Liver (tissue), 9 donors: Measurements from ENCODE around the gene ARHGAP10. TPM values are rescaled to one million over a fixed set of nuclear protein-coding genes. Genes with fewer than 3 reads are reported as not detected.

Experiments used
- DNase-seq: peaks from one replicate; pipeline ENCODE4 v3.0.0-alpha.2; 2017; ENCODE audit warnings: low spot score
- H3K27ac ChIP-seq, 2 donors: one replicate each; pipeline ENCODE4 v1.7.0; 2013; ENCODE audit warnings: inconsistent platforms in 2 of 2, low read length in 2 of 2, control low read depth in 1 of 2, low read depth in 1 of 2, mild to moderate bottlenecking in 1 of 2
- H3K27me3 ChIP-seq, 4 donors: one replicate each; pipeline versions ENCODE4 v1.6.1 to v1.7.0; 2013; ENCODE audit warnings: low read length in 3 of 4, inconsistent platforms in 1 of 4, mild to moderate bottlenecking in 1 of 4, moderate library complexity in 1 of 4; ENCODE audit not compliant: control insufficient read depth in 4 of 4, insufficient read depth in 4 of 4
- H3K36me3 ChIP-seq, 4 donors: one replicate each; pipeline versions ENCODE4 v1.6.1 to v1.7.0; 2013; ENCODE audit warnings: low read length in 3 of 4, mild to moderate bottlenecking in 3 of 4, low read depth in 1 of 4, moderate library complexity in 1 of 4; ENCODE audit not compliant: control insufficient read depth in 4 of 4, insufficient read depth in 3 of 4
- H3K4me1 ChIP-seq, 4 donors: one replicate each; pipeline versions ENCODE4 v1.6.1 to v1.7.0; 2013; ENCODE audit warnings: low read length in 3 of 4, mild to moderate bottlenecking in 3 of 4, moderate library complexity in 1 of 4; ENCODE audit not compliant: control insufficient read depth in 4 of 4, insufficient read depth in 4 of 4
- H3K4me3 ChIP-seq, 3 donors: one replicate each; pipeline versions ENCODE4 v1.6.1 to v1.7.0; 2013; ENCODE audit warnings: low read length in 3 of 3, control low read depth in 1 of 3, low read depth in 1 of 3, mild to moderate bottlenecking in 1 of 3
- H3K9ac ChIP-seq, 2 donors: one replicate each; pipeline ENCODE4 v1.7.0; 2013; ENCODE audit warnings: low read length in 2 of 2, mild to moderate bottlenecking in 2 of 2, moderate library complexity in 2 of 2, control low read depth in 1 of 2, low read depth in 1 of 2
- H3K9me3 ChIP-seq, 4 donors: one replicate each; pipeline versions ENCODE4 v1.6.1 to v1.7.0; 2013; ENCODE audit warnings: low read length in 3 of 4; ENCODE audit not compliant: control insufficient read depth in 4 of 4
- EGR1 ChIP-seq, 2 donors: IDR thresholded peaks; 2 replicates each; pipeline ENCODE4 v1.6.1; 2016 to 2018; ENCODE audit warnings: antibody characterized with exemption in 2 of 2, low read depth in 2 of 2
- FOXA1 ChIP-seq: IDR thresholded peaks from 2 replicates; pipeline ENCODE4 v1.6.1; 2016; ENCODE audit warnings: antibody characterized with exemption
- FOXA2 ChIP-seq: IDR thresholded peaks from 2 replicates; pipeline ENCODE4 v1.6.1; 2016; ENCODE audit warnings: antibody characterized with exemption
- GABPA ChIP-seq, 2 donors: IDR thresholded peaks in 1 of 2; conservative IDR thresholded peaks in 1 of 2; 2 replicates each; pipeline ENCODE4 v1.6.1; 2016; ENCODE audit warnings: antibody characterized with exemption in 2 of 2, mild to moderate bottlenecking in 1 of 2, moderate library complexity in 1 of 2
- HNF4A ChIP-seq, 2 donors: conservative IDR thresholded peaks; 2 replicates each; pipeline ENCODE4 v1.6.1; 2016; ENCODE audit warnings: antibody characterized with exemption in 2 of 2, mild to moderate bottlenecking in 2 of 2
- HNF4G ChIP-seq: IDR thresholded peaks from 2 replicates; pipeline ENCODE4 v1.6.1; 2016; ENCODE audit warnings: antibody characterized with exemption
- JUND ChIP-seq, 2 donors: IDR thresholded peaks; 2 replicates each; pipeline ENCODE4 v1.6.1; 2016; ENCODE audit warnings: antibody characterized with exemption in 2 of 2
- NR2F2 ChIP-seq: IDR thresholded peaks from 2 replicates; pipeline ENCODE4 v1.6.1; 2016; ENCODE audit warnings: antibody characterized with exemption
- RAD21 ChIP-seq, 2 donors: IDR thresholded peaks; 2 replicates each; pipeline ENCODE4 v1.6.1; 2016; ENCODE audit warnings: antibody characterized with exemption in 2 of 2, mild to moderate bottlenecking in 2 of 2
- RXRA ChIP-seq, 2 donors: IDR thresholded peaks; 2 replicates each; pipeline ENCODE4 v1.6.1; 2017 to 2018; ENCODE audit warnings: antibody characterized with exemption in 2 of 2, mild to moderate bottlenecking in 1 of 2
- SP1 ChIP-seq: IDR thresholded peaks from 2 replicates; pipeline ENCODE4 v1.6.1; 2018; ENCODE audit warnings: antibody characterized with exemption, mild to moderate bottlenecking
- TAF1 ChIP-seq: conservative IDR thresholded peaks from 2 replicates; pipeline ENCODE4 v1.6.1; 2016; ENCODE audit warnings: antibody characterized with exemption, mild to moderate bottlenecking
- YY1 ChIP-seq: IDR thresholded peaks from 2 replicates; pipeline ENCODE4 v1.6.1; 2016; ENCODE audit warnings: antibody characterized with exemption, mild to moderate bottlenecking
- WGBS: extraction: QIAGEN DNeasy Blood & Tissue Kit; methylation state at CpG from one replicate; pipeline ENCODE4 v1.1.7; 2013; 5-methylcytosine and 5-hydroxymethylcytosine counted together
- polyA plus RNA-seq, 2 donors: library from polyadenylated mRNA; stranded (reverse) in 1 of 2; unstranded in 1 of 2; fragments of 200-250 nt in 1 of 2; fragments of >200 nt in 1 of 2; fragmentation: Nextera tagmentation in 1 of 2; extraction: Ambion mirVana in 1 of 2; gene quantifications; one replicate each; pipeline versions ENCODE4 v1.2.1 to v1.2.3, GENCODE V29; 2013 to 2015
- total RNA-seq, 2 donors: library from RNA; depleted of rRNA; stranded (reverse); fragments of >200 nt; gene quantifications; one replicate each; pipeline ENCODE4 v1.2.3, GENCODE V29; 2014
- TF ChIP-seq, protein P1 (sequence below): IDR thresholded peaks from 2 replicates; pipeline ENCODE4 v1.6.1; 2016; ENCODE audit warnings: antibody characterized with exemption
- TF ChIP-seq, protein P2 (sequence below): IDR thresholded peaks from 2 replicates; pipeline ENCODE4 v1.6.1; 2016; ENCODE audit warnings: antibody characterized with exemption, mild to moderate bottlenecking
- TF ChIP-seq, protein P3 (sequence below): fragments of 150-350 bp; IDR thresholded peaks from 2 replicates; pipeline ENCODE4 v1.5.1; 2017; ENCODE audit warnings: improper control_type of control experiment, low read depth, low read length; ENCODE audit not compliant: missing input control
- TF ChIP-seq, protein P4 (sequence below): IDR thresholded peaks from 2 replicates; pipeline ENCODE4 v1.6.1; 2016; ENCODE audit warnings: antibody characterized with exemption
- TF ChIP-seq, protein P5 (sequence below): IDR thresholded peaks from 2 replicates; pipeline ENCODE4 v1.6.1; 2016; ENCODE audit warnings: antibody characterized with exemption
- donor health status: healthy.
- donor health status: healthy.
- donor health status: healthy.
- donor health status: healthy.
- donor health status: healthy.

The ARHGAP10 gene
- total and polyA plus RNA-seq, 4 donors = 1.5 to 13.0 (median 4.3) TPM

DNA sequence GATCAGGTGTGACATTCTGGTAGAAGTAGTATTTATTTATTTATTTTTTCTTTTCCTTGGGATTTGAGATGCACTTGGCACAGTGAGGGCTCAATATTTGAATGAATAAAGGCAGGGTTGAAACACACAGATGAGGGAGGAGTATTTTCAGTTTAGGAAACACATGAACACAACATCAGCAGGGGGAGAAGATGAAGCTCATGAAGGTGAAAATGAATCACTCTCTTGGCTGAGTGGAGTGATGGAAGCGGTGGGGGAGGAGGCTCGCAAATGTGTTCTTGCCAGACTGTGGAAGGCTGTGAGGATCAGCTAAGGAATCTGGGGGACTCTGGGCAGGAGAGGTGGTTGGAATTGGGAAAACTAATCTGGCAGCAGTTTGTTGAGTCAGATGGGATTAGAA is 55.3 kb downstream of the ARHGAP10 start (continued):
- TF ChIP-seq, protein P1, sequence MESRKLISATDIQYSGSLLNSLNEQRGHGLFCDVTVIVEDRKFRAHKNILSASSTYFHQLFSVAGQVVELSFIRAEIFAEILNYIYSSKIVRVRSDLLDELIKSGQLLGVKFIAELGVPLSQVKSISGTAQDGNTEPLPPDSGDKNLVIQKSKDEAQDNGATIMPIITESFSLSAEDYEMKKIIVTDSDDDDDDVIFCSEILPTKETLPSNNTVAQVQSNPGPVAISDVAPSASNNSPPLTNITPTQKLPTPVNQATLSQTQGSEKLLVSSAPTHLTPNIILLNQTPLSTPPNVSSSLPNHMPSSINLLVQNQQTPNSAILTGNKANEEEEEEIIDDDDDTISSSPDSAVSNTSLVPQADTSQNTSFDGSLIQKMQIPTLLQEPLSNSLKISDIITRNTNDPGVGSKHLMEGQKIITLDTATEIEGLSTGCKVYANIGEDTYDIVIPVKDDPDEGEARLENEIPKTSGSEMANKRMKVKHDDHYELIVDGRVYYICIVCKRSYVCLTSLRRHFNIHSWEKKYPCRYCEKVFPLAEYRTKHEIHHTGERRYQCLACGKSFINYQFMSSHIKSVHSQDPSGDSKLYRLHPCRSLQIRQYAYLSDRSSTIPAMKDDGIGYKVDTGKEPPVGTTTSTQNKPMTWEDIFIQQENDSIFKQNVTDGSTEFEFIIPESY = no peak
- no peak for TF ChIP-seq YY1

- TF ChIP-seq, protein P2, sequence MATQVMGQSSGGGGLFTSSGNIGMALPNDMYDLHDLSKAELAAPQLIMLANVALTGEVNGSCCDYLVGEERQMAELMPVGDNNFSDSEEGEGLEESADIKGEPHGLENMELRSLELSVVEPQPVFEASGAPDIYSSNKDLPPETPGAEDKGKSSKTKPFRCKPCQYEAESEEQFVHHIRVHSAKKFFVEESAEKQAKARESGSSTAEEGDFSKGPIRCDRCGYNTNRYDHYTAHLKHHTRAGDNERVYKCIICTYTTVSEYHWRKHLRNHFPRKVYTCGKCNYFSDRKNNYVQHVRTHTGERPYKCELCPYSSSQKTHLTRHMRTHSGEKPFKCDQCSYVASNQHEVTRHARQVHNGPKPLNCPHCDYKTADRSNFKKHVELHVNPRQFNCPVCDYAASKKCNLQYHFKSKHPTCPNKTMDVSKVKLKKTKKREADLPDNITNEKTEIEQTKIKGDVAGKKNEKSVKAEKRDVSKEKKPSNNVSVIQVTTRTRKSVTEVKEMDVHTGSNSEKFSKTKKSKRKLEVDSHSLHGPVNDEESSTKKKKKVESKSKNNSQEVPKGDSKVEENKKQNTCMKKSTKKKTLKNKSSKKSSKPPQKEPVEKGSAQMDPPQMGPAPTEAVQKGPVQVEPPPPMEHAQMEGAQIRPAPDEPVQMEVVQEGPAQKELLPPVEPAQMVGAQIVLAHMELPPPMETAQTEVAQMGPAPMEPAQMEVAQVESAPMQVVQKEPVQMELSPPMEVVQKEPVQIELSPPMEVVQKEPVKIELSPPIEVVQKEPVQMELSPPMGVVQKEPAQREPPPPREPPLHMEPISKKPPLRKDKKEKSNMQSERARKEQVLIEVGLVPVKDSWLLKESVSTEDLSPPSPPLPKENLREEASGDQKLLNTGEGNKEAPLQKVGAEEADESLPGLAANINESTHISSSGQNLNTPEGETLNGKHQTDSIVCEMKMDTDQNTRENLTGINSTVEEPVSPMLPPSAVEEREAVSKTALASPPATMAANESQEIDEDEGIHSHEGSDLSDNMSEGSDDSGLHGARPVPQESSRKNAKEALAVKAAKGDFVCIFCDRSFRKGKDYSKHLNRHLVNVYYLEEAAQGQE = no peak
- no peak for TF ChIP-seq HNF4G
- TF ChIP-seq EGR1 (IDR thresholded peaks at IDR 0.05; ENCODE audit: low read depth in 2 of 2) = no peak
- TF ChIP-seq GABPA (IDR thresholded peaks at IDR 0.05 in 1 of 2, conservative IDR thresholded peaks at IDR 0.05 in 1 of 2) = no peak
- TF ChIP-seq HNF4A (conservative IDR thresholded peaks at IDR 0.05) = no peak
- no peak for TF ChIP-seq RXRA (IDR thresholded peaks at IDR 0.05)
- Histone ChIP-seq H3K4me3 (no peak overlapping the region), H3K27ac (no peak overlapping the region), H3K9ac (no peak overlapping the region), H3K4me1 (no peaks in the 10 kb centered on the region), H3K36me3 (no peaks in the 10 kb centered on the region), H3K9me3 (no peaks in the 10 kb centered on the region), H3K27me3 (no peaks in the 10 kb centered on the region)
- DNase-seq = no peak
- WGBS = 72% methylated on average over 3 of the region's 3 CpGs
Observed at GRCh38 chr4:147788791-147789190, 56.9 kb downstream of the ARHGAP10 start.

GRCh38 chr4:147789596-147789995 is 57.7 kb downstream of the ARHGAP10 start:
- no peak overlapping the region for H3K27ac ChIP-seq
- H3K9me3 ChIP-seq = no peaks in the 10 kb centered on the region
- no peak overlapping the region for H3K9ac ChIP-seq
- H3K4me1 ChIP-seq = no peaks in the 10 kb centered on the region
- H3K4me3 ChIP-seq = no peak overlapping the region
- WGBS = 89% methylated on average over 2 of the region's 2 CpGs
- H3K36me3 ChIP-seq = no peaks in the 10 kb centered on the region
- no peaks in the 10 kb centered on the region for H3K27me3 ChIP-seq
- DNase-seq = no peak
- TF ChIP-seq RXRA (IDR thresholded peaks at IDR 0.05) (no peak), FOXA2 (no peak), HNF4G (no peak), RAD21 (IDR thresholded peaks at IDR 0.05) (no peak), SP1 (no peak), TAF1 (no peak), FOXA1 (no peak), GABPA (IDR thresholded peaks at IDR 0.05 in 1 of 2, conservative IDR thresholded peaks at IDR 0.05 in 1 of 2) (no peak), JUND (IDR thresholded peaks at IDR 0.05) (no peak), NR2F2 (no peak)
- TF ChIP-seq, protein P3, sequence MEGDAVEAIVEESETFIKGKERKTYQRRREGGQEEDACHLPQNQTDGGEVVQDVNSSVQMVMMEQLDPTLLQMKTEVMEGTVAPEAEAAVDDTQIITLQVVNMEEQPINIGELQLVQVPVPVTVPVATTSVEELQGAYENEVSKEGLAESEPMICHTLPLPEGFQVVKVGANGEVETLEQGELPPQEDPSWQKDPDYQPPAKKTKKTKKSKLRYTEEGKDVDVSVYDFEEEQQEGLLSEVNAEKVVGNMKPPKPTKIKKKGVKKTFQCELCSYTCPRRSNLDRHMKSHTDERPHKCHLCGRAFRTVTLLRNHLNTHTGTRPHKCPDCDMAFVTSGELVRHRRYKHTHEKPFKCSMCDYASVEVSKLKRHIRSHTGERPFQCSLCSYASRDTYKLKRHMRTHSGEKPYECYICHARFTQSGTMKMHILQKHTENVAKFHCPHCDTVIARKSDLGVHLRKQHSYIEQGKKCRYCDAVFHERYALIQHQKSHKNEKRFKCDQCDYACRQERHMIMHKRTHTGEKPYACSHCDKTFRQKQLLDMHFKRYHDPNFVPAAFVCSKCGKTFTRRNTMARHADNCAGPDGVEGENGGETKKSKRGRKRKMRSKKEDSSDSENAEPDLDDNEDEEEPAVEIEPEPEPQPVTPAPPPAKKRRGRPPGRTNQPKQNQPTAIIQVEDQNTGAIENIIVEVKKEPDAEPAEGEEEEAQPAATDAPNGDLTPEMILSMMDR = no peak
- TF ChIP-seq, protein P4, sequence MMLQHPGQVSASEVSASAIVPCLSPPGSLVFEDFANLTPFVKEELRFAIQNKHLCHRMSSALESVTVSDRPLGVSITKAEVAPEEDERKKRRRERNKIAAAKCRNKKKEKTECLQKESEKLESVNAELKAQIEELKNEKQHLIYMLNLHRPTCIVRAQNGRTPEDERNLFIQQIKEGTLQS = no peak
- TF ChIP-seq, protein P5, sequence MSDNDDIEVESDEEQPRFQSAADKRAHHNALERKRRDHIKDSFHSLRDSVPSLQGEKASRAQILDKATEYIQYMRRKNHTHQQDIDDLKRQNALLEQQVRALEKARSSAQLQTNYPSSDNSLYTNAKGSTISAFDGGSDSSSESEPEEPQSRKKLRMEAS = no peak
- TF ChIP-seq, protein P2 = no peak
- TF ChIP-seq, protein P1 = no peak
